Testis (tissue), 3 donors: ENCODE data around the gene PHGDH. TPM values are rescaled to one million over a fixed set of nuclear protein-coding genes. Genes with fewer than 3 reads are reported as not detected.
A peak's percentile ranks its signal among the peaks of the same experiment; 100 is the strongest.

ENCODE experiments used
- DNase-seq: peaks from one replicate; pipeline ENCODE4 v3.0.0-alpha.2; 2019
- H3K27ac ChIP-seq, 2 donors: fragments of 200-600 bp; sonication (generic); one replicate each; pipeline ENCODE4 v1.5.1; 2019
- H3K27me3 ChIP-seq: fragments of 200-600 bp; sonication (generic); one replicate; pipeline ENCODE4 v1.5.1; 2019
- H3K36me3 ChIP-seq: fragments of 200-600 bp; sonication (generic); one replicate; pipeline ENCODE4 v1.5.1; 2017; ENCODE audit warnings: low read depth; ENCODE audit errors: missing control alignments
- H3K4me1 ChIP-seq: fragments of 200-600 bp; sonication (generic); one replicate; pipeline ENCODE4 v1.5.1; 2019
- H3K4me3 ChIP-seq, 2 donors: fragments of 200-600 bp; sonication (generic); one replicate each; pipeline ENCODE4 v1.5.1; 2017 to 2019
- H3K9me3 ChIP-seq: fragments of 200-600 bp; sonication (generic); one replicate; pipeline ENCODE4 v1.5.1; 2017
- CTCF ChIP-seq, 3 experiments: fragments of 450-650 bp in 2 of 3; fragments of 200-600 bp in 1 of 3; sonication (generic) in 1 of 3; IDR thresholded peaks; one replicate each; pipeline ENCODE4 v1.5.1; 2016 to 2019; ENCODE audit warnings: antibody characterized with exemption in 3 of 3, mild to moderate bottlenecking in 2 of 3, moderate library complexity in 1 of 3
- POLR2A ChIP-seq: fragments of 450-650 bp; IDR thresholded peaks from one replicate; pipeline ENCODE4 v1.6.1; 2017; ENCODE audit warnings: antibody characterized with exemption, mild to moderate bottlenecking, moderate library complexity
- WGBS, 2 donors: methylation state at CpG; one replicate each; pipeline ENCODE4 v1.1.5; 2018; 5-methylcytosine and 5-hydroxymethylcytosine counted together
- intact Hi-C: fragments of 100-400 bp; cut with DNase I; formaldehyde crosslinking; loops from one replicate; pipeline ENCODE4 v1.15.1; 2023; ENCODE audit warnings: low total_unique reads
- polyA plus RNA-seq: library from polyadenylated mRNA; stranded (reverse); fragments of 350-450 nt; fragmentation: Illumina TruSeq; extraction: RNeasy Lipid Tissue Mini Kit (QIAGEN cat#74804); gene quantifications from one replicate; pipeline ENCODE4 v1.2.3, GENCODE V29; 2014; ENCODE audit warnings: low read depth, low replicate concordance; ENCODE audit not compliant: insufficient read depth
- total RNA-seq, 2 donors: library from RNA; depleted of rRNA; stranded (reverse); fragments of >200 nt; gene quantifications; one replicate each; pipeline ENCODE4 v1.2.3, GENCODE V29; 2016

Gene PHGDH
- total and polyA plus RNA-seq, 3 donors from 2014 or later = 85.3 to 161 (median 131) TPM

GRCh38 chr1:119736649-119737039 is 24.9 kb downstream of the PHGDH start:
- no peaks in the 10 kb centered on the region for H3K9me3 ChIP-seq
- intact Hi-C loops = no loop called here
- 82 to 100% methylated on average over 2 of the region's 2 CpGs for WGBS, 2 donors
- no peak for TF ChIP-seq CTCF (IDR thresholded peaks at IDR 0.05)
- no peak for TF ChIP-seq POLR2A
- no peak for DNase-seq
- no peak overlapping the region for H3K4me3 ChIP-seq
- H3K27me3 ChIP-seq = no peaks in the 10 kb centered on the region
- peaks cover 76% of the 10 kb centered on the region for H3K4me1 ChIP-seq
- H3K36me3 ChIP-seq = no peaks in the 10 kb centered on the region
- H3K27ac ChIP-seq = peak overlapping the region; percentile 70 to 83

GRCh38 chr1:119737040-119737682 is 25.4 kb downstream of the PHGDH start:
- TF ChIP-seq POLR2A (no peak), CTCF (IDR thresholded peaks at IDR 0.05) (no peak)
- WGBS, 2 donors = 36 to 50% methylated on average over 15 to 16 of the region's 16 CpGs
- DNase-seq = peak; percentile 96
- peak overlapping the region; percentile 70 to 83 for H3K27ac ChIP-seq
- no peaks in the 10 kb centered on the region for H3K27me3 ChIP-seq
- no peak overlapping the region for H3K4me3 ChIP-seq
- H3K9me3 ChIP-seq = no peaks in the 10 kb centered on the region
- H3K36me3 ChIP-seq = no peaks in the 10 kb centered on the region
- H3K4me1 ChIP-seq = peaks cover 71% of the 10 kb centered on the region
- intact Hi-C loops = no loop called here

- Histone ChIP-seq H3K4me1 (peaks cover 70% of the 10 kb centered on the region), H3K9me3 (no peaks in the 10 kb centered on the region), H3K36me3 (no peaks in the 10 kb centered on the region), H3K4me3 (no peak overlapping the region), H3K27ac (peak overlapping the region; percentile 70 to 83), H3K27me3 (no peaks in the 10 kb centered on the region)
- 39 to 46% methylated on average over 7 of the region's 7 CpGs for WGBS, 2 donors
- TF ChIP-seq POLR2A (no peak), CTCF (IDR thresholded peaks at IDR 0.05) (no peak)
- no peak for DNase-seq
- intact Hi-C loops = no loop called here
Measured at GRCh38 chr1:119738100-119738720, 26.5 kb downstream of the PHGDH start.

- H3K27ac ChIP-seq = peak overlapping the region; percentile 70 to 83
- TF ChIP-seq POLR2A = no peak
- no peak for TF ChIP-seq CTCF (IDR thresholded peaks at IDR 0.05)
- peak; percentile 85 for DNase-seq
- no peak overlapping the region for H3K4me3 ChIP-seq
- no peaks in the 10 kb centered on the region for H3K9me3 ChIP-seq
- H3K27me3 ChIP-seq = no peaks in the 10 kb centered on the region
- no peaks in the 10 kb centered on the region for H3K36me3 ChIP-seq
- peaks cover 74% of the 10 kb centered on the region for H3K4me1 ChIP-seq
- intact Hi-C loops = no loop called here
- 50 to 70% methylated on average over 6 of the region's 6 CpGs for WGBS, 2 donors
Measured at GRCh38 chr1:119739150-119739549, 27.4 kb downstream of the PHGDH start.

- no peak for DNase-seq
- Histone ChIP-seq H3K9me3 (no peaks in the 10 kb centered on the region), H3K27ac (peak overlapping the region; percentile 32 to 83), H3K36me3 (no peaks in the 10 kb centered on the region), H3K4me3 (no peak overlapping the region), H3K4me1 (peaks cover 68% of the 10 kb centered on the region), H3K27me3 (no peaks in the 10 kb centered on the region)
- 86 to 100% methylated on average over 2 of the region's 2 CpGs for WGBS, 2 donors
- TF ChIP-seq CTCF (IDR thresholded peaks at IDR 0.05) (no peak), POLR2A (no peak)
- intact Hi-C loops = no loop called here
Measured at GRCh38 chr1:119740261-119740660, 28.5 kb downstream of the PHGDH start.
